ELF-1 (cell line): ENCODE data around the gene CDK2AP2.
"Not testable (repeated sequence)": the region's sequence is repeated elsewhere in the genome, so short reads cannot be mapped to it uniquely, and the experiment has no call there.

Experiments
- DNase-seq: peaks from one replicate; pipeline ENCODE4 v3.0.0-alpha.2; 2016; ENCODE audit warnings: low read depth, low spot score

Gene CDK2AP2

DNA sequence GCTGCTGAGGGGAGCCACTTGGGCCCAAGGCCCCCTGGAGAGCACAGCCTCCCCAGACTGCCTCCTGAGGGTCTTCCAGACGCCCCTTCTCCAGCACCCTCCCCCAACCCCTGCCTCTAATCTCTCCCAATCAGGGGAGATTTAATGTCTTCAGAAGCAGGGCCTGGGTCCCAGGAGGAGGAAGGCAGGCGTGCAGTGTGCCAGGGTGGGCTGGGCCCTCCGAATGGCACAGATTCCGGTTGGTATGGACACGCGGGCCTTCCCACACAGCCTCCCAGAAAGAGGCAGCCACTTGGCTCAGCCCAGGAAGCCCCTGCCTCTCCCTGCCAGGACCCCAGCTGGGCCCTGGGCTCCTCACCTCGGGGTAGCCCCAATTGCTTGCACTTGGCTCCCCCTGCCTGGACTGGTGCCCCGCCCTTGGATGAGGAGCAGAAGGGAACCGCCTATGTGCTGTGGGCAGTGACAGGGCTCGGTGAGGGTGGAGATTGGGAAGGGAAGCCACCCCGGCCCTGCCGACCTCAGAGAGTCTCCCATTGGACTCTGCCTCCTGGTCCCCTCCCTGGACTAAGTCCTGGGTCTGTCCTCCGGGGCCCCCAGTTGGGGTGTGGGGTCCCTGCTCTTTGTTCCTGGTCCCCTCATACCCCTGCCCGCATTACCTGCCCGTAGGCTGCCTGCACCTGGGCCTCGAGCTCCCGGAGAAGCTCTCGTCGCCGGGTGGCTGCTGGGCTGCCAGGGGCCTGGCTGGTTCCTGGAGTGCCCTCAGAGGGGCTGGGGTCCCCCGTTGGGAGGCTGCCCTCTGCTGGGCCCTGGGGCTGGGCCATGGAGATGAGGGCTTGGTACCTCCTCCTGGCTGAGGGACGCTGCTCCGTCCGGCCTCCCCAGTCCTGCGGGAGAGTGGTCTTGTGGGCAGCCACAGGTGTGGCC, 15.9 kb upstream of the CDK2AP2 start:
- no peak for DNase-seq

GRCh38 chr11:67522844-67523555, 15.0 kb upstream of the CDK2AP2 start, which contains the start of gene CABP2:
Gene CABP2, minus strand, starts transcription at chr11:67523446. Its CDS starts 120 bp downstream, at chr11:67523326.
- no peak for DNase-seq

DNA sequence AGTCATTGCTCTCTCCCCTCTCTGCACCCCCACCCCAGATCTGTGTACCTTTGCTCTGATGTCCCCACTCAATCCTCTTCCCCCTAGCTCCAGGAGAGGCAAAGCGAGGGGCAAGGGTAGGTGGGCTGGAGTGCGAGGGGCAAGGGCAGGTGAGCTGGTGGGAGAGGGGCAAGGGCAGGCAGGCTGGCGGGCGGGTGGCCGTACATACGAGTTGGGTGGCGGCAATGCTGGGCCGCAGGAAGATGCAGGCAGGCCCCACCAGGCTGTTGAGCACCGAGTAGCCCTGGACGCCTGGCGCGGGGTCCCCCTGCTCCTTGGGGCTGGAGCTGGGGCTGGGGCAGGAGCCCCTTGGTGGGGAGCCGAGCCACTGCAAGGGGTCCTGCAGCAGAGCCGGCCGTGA, 14.4 kb upstream of the CDK2AP2 start:
- DNase-seq: no peak

DNA sequence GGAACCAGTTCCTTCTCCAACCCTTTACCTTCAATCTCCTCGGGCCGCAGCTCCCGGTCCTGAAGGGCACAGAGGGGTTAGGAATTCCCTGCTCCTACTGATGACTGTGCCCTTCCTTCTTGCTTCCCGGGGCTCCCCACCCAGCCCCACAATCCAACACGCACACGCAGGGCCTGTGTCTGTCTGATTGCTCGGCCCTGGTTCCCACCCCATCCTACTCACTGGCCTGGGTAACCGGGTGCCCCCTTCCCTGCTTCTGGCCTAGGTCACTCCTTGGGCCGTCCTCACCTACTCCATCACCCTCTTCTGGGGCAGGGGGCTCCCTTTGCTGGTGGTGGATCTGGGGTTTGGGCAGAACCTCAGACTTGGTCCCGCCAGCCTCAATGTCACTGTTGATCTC, 14.0 kb upstream of the CDK2AP2 start:
- DNase-seq: no peak

- no peak for DNase-seq
Observed at GRCh38 chr11:67520856-67521824, 13.2 kb upstream of the CDK2AP2 start.

- DNase-seq: no peak
Observed at GRCh38 chr11:67519726-67520125, 11.8 kb upstream of the CDK2AP2 start.

DNA sequence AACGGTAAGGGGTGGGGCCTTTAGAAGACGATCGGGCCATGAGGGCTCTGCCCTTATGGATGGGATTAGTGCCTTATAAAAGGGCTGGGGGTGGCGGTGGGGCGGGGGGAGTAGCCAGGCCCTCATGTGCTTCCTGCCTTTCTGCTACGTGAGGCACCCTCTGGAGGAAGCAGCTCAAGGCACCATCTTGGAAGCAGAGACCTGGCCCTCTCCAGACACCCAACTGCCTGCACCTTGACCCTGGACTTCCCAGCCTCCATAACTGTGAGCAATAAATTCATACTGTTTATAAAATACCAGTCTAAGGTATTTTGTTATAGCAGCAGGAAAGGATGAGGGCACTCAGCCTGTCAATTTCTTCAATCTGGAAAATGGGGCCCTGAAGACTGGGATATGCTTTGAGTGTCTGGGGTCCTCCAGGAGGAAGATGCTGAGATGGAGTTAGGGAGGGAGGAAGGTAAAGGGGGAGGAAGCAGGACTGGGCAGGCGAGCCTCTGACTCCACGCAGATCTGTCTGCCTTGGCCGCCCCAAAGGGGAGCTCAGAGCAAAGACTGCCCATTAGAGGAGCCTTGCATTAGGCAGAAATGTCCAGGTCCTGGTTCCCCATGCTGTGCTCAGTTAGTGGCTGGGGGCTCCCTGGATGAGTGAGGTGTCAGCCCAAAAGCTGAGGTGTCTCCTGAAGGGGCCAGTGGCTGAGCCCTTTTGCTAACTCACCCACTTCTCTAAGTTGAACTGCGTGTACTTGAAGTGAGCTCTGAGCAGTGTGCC, 10.0 kb upstream of the CDK2AP2 start:
- DNase-seq: no peak

- no peak for DNase-seq
Observed at GRCh38 chr11:67516806-67517205, 8.8 kb upstream of the CDK2AP2 start.

GRCh38 chr11:67514116-67514515, 6.2 kb upstream of the CDK2AP2 start:
- DNase-seq: no peak

- not testable (repeated sequence) for DNase-seq
Observed at GRCh38 chr11:67511558-67511957, 3.6 kb upstream of the CDK2AP2 start.

GRCh38 chr11:67510023-67510345, 2.0 kb upstream of the CDK2AP2 start:
- no peak for DNase-seq

DNA sequence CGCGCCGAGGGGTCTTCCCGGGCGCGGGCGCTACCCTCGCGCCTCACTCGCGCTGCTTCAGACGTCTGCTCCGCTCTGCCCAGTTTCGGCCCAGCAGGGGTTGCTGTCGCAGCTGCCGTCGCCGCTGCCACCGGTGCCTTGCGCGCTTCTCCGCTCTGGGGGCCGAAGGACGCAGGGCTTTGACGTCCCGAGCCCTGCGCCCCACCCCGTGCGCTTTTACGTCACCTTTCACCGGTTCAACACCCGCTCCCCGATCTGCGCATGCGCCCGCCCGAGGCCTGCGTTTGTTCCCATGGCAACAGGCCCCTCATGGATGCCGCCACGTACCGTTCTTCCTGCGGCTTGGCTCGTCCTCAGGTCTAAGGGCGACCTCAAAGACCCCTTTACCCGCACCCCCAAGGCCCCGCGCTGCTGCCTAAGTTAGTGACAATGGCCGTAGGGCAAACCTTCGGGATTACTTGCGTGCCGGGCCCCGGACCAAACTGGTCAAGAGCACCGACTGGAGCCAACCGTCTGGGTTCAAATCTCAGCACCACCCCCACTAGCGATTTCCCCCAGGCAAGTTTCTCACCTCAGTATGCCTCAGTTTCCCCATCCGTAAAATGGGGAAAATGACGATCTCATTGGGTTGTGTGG, 642 bp upstream of the CDK2AP2 start:
- peak; percentile 98 for DNase-seq

- no peak for DNase-seq
Observed at GRCh38 chr11:67507242-67507863, 609 bp downstream of the CDK2AP2 start.

DNA sequence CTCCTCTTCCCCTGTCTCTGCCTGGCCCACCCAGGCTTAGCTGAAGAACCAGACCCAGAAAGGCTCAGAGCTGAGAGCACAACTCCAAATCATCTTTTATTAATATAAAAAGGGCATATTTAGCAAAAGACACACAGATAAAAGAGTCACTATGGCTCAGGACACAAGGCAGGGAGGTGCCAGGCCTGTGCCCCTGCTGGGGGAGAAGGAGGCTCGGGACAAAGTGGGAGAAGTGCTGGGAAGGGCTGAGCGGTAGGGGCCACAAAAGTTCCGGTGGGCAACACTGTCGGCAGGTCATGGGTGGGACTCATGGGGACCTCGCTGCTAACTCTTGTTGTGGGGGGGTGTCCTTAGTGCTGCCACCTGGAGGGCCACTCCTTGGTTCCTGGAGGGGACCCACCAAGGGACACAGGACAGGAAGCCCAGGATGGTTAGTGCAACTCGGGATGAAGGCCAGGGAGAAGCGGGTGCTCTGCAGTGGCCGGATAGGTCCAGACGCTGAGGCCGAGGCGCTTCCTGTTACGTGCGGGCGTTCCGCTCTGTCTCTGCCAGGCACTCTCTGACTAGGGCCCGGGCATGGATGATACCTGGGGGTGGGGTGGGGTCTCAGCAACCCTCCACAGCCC, 1.4 kb downstream of the CDK2AP2 start:
- DNase-seq: no peak

DNA sequence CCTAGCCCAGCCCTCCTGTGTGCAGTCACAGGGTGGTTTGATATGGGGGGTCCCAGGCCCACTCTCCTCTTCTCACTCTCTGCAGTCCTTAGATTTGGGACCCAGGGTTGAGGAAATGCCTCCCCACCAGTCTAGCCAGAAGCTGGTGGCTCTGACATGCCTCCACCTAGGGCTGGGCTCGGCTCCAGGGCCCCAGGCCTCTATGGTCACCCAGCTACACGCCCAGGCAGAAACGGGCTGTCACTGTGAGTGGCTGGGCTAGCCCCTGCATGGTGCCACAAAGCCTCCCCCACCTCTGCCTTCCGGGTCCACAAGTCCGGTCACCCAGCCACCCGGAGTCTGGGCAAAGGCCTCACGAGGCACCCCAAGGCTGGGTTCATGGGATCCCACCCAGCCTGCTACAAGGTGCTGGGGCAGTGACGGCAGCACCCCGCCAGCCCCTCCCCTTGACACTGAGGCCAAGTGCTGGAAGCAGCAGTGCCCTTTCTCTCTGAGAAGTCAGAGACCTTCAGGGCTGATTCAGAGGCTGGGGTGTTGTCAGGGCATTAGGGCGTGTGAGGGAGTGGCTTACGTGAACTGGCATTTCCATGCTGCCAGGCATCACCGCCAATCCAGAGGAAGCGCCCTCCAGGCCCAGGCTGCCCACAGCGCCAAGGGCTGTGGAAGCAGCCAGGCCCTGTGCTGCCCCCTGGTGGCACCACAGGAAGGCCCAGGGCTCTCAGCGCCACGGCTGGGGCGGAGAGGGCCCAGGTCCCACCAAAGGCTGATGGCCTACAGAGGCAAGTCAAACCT, 2.2 kb downstream of the CDK2AP2 start:
- peak; percentile 92 for DNase-seq

- DNase-seq: peak; percentile 44
Observed at GRCh38 chr11:67504950-67505581, 2.9 kb downstream of the CDK2AP2 start, which contains the start of gene PITPNM1. Gene PITPNM1, minus strand, starts transcription at chr11:67505363. Its CDS starts 1,183 bp downstream, at chr11:67504180.

GRCh38 chr11:67504005-67504949, 3.7 kb downstream of the CDK2AP2 start:
- DNase-seq: peak; percentile 17
